GM18517 (cell line): ENCODE data around the gene SLIT3.
"Not testable (repeated sequence)": the region's sequence is repeated elsewhere in the genome, so short reads cannot be mapped to it uniquely, and the experiment has no call there.

Experiments
- ATAC-seq: cut with Tn5 transposase; IDR thresholded peaks from one replicate; pipeline ENCODE4 v1.9.1; 2021; ENCODE audit warnings: mild to moderate bottlenecking, moderate library complexity; ENCODE audit not compliant: unreplicated experiment

SLIT3 gene

DNA sequence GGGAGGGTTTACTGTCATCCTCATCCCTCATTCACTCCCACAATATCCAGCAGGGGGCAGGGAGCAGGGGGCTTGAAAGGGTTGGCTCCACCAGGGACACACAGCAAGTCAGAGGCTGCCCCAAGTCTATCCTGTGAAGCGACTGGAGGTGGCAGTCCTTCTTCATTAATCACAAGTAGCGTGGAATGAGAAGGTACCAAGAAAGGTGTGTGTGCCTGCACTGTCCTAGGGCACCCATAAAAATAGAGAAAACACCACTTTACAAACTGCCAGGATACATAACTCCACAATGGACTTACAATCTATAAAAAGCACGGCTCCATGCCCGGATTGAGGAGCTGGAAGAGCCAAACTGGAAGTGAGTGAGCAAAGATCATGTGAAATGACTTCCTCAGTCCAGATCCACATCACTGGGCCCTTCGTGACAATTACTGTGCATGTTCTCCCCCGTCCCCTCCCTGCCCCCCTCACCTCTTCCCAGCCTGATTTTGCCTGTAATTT lies 183.9 kb downstream of the SLIT3 start:
- no peak for ATAC-seq

DNA sequence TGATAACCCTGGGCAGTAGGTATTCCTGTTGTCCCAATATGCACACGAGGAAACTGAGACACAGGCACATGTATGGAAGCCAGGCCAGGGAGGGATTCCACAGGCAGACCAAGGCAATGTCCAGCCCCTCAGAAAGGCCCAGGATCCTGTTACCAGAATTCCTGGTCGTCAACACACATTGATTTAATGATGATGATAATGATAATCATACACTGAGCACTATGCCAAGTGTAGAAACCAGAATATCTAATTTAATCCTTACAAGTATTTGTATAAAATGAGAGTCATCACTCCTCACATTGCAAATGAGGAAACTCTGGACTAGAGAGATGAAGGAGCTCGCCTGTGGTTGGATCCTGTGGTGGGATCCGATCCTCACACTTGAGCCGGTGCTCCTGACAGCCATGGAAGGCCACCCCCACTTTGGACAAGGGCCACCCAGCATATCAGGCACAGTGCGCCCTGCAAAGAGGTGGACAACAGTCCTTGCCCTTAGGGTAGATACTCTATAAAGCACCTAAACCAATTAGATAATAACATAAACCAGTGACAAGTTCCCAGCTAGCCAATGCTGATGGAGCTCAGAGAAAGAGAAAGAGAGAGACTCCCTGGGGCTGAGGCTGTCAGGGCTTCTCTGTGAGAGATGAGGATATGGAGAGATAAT lies 185.3 kb downstream of the SLIT3 start:
- no peak for ATAC-seq

DNA sequence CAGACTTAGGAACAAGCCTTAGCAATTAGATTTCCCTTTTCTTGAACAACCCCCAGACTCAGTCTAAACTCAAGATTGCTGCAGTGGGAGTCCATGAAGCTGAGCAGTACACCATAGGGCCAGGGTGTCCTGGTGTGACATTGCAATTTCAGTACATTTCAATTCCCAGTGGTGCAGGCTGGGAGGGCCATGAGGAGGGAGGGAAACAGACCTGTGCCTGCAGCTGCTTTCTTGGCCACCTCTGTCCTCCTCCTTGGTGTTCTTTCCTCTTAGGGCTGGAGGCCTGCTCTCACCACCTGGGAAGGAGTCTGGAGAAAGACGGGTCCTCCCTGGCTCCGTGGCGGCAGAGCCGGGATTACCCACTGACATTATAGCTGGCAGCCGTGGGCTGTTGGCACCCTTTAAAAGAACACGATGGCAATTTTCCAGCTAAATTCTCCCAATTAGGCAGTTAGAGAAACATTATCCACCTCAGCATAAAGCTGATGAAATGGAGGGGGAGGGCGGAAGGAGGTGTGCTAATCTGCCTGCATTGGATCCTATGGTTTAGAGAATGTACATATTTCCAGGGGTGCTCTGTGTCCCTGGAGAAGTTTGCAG lies 186.4 kb downstream of the SLIT3 start:
- no peak for ATAC-seq

- no peak for ATAC-seq
These were observed 188.9 kb downstream of the SLIT3 start for GRCh38 chr5:169112016-169112415.

DNA sequence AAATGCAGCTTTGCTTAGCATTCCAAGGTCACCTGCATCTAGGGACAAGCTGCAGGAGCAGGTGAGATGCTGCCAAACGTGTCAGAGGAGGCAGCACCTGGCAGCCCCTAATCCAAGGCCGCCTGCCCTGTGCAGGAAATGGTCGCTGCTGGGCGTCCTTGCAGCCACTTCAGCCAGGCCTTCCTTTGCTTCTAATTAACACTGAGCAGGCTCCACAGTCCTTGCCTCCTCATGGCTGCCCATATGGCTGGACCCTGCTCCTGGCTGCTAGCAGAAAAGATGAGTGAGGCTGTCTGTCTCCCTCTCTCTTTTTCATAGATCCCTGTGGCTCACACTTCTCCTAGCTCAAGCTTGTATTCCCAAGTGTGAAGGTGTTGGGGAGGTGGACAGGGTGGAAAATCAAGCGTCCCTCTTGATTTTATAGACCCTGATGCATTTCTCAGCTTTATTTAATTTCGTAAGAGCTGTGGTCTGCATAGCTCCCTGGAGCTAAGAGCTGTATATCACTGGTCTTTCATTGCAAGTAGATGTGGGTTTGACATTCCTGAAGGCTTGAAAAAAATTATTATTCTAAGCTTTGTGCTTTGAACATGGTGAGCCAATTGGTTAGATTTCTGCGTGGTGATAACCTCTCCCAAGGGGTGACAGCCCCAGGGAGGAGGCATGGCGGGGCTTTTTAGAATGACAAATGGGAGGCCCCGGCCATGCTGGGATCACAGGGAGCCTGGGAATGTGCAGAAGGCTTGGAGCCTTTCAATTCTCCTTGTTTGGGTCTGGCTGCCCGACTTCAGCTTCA lies 193.8 kb downstream of the SLIT3 start:
- ATAC-seq, result no peak

DNA sequence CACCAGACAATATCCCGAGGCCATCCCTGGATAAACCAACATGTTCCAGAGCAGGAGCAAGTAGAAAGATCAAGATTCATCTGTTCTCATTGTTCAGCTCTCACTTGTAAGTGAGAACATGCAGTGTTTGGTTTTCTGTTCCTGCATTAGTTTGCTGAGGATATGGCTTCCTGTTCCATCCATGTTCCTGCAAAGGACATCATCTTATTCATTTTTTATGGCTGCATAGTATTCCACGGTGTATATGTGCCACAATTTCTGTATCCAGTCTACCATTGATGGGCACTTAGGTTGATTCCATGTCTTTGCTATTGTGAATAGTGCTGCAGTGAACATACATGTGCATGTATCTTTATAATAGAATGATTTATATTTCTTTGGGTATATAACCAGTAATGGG lies 195.4 kb downstream of the SLIT3 start:
- not testable (repeated sequence) for ATAC-seq

GRCh38 chr5:169104937-169105494 lies 195.9 kb downstream of the SLIT3 start:
- no peak for ATAC-seq

- no peak for ATAC-seq
These were observed 197.3 kb downstream of the SLIT3 start for GRCh38 chr5:169103586-169104181.

DNA sequence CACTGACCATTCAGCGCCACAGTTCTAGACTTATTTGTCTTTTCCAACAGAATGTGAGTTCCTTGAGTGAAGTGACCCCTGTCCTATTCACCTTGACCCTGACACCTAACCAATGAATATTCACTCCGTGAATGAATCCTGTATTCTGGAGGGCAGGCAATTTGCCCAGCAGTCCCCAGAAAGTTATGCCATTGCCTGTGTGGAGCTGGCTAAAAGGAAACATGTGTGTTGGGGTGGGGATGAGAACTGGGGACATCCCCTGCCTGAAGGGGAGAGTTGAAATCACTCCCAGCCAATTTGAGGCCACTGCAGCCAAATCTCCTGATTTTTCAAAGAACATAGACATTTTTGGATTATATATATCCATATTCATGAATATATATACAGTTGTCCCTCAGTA lies 199.0 kb downstream of the SLIT3 start:
- no peak for ATAC-seq

GRCh38 chr5:169100735-169101075 lies 200.2 kb downstream of the SLIT3 start:
- no peak for ATAC-seq

DNA sequence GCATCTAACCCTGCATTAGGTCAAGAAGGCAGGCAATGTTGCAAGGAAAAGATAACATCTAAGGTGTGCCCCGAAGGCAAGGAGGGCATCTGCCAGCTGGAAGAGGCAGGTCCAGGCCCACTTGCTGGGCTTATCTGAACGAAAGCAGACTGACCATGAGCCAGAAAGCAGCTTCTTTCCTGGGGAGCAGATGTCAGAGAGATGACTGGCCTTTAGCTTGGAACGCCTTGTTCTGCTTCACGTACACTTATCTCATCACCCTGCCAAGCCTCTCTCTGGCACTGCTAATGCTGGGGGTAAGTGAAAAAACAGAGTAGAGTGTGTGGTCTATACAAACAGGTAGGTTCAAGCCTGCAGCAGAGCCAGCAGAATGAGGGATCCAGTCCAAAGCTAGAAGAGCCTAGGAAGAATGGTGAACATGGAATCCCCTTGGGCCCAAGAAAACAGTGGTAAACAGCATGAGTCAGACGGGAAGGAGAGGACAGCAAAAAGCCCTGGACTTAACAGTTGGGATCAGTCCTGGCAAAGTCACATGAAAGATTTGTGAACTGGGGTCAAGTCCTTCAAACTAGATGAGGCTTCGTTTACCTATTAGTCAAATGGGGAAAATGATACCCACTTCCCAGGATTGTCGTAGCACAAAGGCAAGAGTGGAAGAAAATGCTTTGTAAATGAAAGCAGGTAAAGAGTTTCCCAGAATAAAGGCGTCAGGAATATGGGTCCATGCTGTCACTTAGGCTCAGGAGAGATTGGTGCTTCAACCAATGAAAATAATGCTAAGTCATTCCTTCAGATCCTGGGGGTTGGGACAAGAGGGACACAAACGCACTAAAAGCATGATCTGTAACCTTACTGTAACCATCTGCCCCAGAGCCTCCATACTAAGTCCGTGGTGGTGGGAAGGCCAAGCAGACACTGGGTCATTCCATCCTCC lies 200.9 kb downstream of the SLIT3 start:
- ATAC-seq, result no peak

DNA sequence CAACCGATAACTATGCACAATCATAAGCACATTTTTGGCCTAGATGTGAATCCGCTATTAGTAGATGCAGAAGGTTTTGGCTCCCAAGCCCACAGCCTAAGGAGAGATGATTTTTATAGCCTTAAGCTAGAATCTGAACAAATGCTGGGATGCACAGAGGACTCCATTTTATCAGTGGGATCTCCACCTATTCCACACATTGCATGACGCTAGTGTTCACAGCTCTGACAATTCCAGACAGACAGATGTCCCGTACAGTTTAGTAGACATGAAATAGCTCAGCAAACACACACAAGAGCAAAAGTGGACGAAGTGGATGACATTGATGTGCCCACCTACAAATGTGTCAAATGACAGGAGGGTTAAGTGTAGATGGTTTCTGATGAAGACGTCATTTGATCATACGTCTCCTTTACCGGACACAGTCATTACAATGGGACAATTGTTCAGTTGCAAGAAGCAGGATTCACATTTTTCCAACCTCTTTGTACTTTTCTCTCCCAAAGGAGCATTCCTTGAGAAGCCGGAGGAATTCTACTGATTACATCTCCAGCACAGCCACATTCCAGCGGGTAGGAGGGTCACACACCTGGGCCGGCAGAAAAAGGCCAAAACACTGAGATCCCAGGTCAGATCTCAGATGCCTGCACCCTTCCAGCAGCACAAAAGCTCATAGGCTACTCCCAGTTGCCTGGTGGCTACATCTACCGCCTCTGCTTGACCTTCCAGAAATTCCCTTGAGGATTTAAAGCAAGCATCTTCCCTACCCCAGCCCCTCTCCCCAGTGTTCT lies 202.4 kb downstream of the SLIT3 start:
- ATAC-seq, result no peak

DNA sequence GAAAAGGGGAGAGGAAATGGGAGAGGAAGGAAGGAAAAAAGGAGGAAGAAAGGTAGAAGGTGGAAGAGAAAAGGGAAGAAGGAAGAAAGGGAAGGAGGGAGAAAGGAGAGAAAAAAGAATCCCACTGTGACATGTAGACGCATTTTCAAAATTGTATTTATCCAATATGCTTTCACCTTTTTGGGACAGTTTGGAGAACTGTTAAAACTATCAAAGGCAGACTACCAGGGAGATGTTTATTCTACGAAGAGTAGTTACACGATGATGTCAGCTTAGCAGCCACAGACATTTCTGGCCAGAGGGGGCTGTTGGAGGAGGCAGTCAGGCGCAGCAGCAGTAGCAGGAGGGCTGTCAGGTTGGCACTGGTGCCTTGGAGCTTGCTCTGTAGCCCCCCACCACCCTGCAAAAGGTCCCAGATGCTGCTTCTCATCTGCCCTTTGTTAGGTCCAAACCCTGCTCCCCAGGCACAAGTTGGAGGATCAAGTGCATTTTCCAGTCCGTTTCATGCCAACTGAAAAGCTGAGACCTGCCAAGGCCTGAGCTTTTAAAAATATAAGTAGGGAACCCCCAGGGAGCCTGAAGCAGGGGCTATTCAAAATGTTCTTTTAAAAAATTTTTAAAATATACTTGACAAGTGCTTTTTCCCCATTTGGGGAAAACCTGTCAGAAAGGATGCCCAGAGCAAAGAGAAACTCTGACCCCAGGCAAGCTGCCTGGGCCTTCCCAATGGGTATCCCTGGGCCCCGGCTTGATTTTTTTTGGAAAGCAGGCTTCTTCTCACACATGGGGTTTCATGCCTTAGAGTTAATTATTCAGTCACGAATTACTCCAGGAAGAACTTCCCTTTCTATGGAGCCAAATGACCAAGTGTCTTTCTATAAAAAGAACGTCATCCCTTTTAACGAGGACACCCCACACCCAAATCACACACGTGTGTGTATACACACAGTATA lies 203.3 kb downstream of the SLIT3 start:
- no peak for ATAC-seq

GRCh38 chr5:169095976-169096375 lies 205.0 kb downstream of the SLIT3 start:
- no peak for ATAC-seq

GRCh38 chr5:169095410-169095960 lies 205.5 kb downstream of the SLIT3 start:
- no peak for ATAC-seq

GRCh38 chr5:169094586-169095409 lies 206.1 kb downstream of the SLIT3 start:
- ATAC-seq, result no peak

GRCh38 chr5:169091396-169091980 lies 209.5 kb downstream of the SLIT3 start:
- ATAC-seq, result no peak
